ENCODE results near the gene WIF1.
A peak's percentile ranks its signal among the peaks of the same experiment; 100 is the strongest.

WIF1 gene, protein sequence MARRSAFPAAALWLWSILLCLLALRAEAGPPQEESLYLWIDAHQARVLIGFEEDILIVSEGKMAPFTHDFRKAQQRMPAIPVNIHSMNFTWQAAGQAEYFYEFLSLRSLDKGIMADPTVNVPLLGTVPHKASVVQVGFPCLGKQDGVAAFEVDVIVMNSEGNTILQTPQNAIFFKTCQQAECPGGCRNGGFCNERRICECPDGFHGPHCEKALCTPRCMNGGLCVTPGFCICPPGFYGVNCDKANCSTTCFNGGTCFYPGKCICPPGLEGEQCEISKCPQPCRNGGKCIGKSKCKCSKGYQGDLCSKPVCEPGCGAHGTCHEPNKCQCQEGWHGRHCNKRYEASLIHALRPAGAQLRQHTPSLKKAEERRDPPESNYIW

DNA sequence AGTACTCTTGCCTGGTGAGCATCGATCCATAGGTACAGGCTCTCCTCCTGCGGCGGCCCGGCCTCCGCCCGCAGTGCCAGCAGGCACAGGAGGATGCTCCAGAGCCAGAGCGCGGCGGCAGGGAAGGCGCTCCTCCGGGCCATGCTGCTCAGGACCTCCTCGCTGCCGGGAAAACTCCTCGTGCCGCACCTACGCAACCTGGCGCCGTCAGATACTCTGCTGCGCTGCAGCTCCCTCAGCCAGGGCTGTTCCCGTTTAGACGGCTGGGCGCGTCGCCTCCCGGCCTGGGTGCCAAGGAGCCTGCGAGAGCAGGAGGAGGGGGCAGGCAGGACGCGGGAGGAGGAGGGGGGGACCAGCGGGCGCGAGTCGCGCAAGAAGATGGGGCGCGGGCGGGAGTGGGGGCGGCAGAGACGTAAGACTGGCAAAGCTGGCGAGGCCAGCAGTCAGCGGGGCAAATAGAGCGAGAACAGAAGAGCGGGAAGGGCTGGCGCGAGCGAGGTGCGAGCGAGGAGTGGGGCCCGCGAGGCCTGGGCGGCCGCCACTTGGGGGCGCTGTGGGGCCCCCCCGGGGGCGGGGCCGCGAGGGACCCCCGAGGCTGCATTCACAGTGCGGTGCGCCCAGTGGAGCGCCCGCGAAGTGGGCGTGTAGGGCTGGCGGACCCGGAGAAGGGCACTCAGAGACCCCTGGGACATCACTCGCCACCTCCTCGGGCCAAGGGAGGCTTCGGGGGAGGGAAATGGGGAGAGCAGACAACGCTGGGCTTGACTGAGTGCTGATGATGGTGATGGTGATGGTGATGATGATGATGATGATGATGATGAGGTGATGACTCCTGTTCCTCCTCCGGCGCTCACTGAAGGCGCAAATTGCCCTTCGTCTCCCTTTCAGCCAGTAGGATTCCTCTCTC is at the start of gene WIF1:
Gene WIF1 (minus strand): TSS at position 257 of the 907 bp plus-strand sequence. CDS start 114 bp downstream, at position 143.
- Histone ChIP-seq H3K36me3 (ENCODE audit: control insufficient read depth, low read length) (no peaks in the 10 kb centered on the region), H3K27me3 (ENCODE audit: control insufficient read depth, low read length) (peaks cover 7% of the 10 kb centered on the region), H3K79me2 (ENCODE audit: control insufficient read depth, low read length) (no peaks in the 10 kb centered on the region), H3K4me2 (ENCODE audit: low read length) (no peak within 1 kb of the TSS), H3K4me1 (ENCODE audit: control insufficient read depth, low read length) (no peaks in the 10 kb centered on the region), H3K9me2 (replicated peaks; ENCODE audit: control insufficient read depth, low read length) (no peaks in the 10 kb centered on the region), H4K20me1 (ENCODE audit: control insufficient read depth, insufficient read depth, low read depth, low read length) (no peaks in the 10 kb centered on the region), H3K9me3 (ENCODE audit: control insufficient read depth, insufficient read depth, low read length) (no peaks in the 10 kb centered on the region), H3F3A (ENCODE audit: control insufficient read depth, insufficient read depth) (no peaks in the 10 kb centered on the region), H3K27ac (ENCODE audit: low read depth, low read length) (no peak within 1 kb of the TSS), H3K4me3 (ENCODE audit: low read length) (no peak within 1 kb of the TSS)
- no peak for TF ChIP-seq EZH2phosphoT487 (IDR thresholded peaks at IDR 0.05; ENCODE audit: borderline replicate concordance, low read length)
- TF ChIP-seq, protein P1, sequence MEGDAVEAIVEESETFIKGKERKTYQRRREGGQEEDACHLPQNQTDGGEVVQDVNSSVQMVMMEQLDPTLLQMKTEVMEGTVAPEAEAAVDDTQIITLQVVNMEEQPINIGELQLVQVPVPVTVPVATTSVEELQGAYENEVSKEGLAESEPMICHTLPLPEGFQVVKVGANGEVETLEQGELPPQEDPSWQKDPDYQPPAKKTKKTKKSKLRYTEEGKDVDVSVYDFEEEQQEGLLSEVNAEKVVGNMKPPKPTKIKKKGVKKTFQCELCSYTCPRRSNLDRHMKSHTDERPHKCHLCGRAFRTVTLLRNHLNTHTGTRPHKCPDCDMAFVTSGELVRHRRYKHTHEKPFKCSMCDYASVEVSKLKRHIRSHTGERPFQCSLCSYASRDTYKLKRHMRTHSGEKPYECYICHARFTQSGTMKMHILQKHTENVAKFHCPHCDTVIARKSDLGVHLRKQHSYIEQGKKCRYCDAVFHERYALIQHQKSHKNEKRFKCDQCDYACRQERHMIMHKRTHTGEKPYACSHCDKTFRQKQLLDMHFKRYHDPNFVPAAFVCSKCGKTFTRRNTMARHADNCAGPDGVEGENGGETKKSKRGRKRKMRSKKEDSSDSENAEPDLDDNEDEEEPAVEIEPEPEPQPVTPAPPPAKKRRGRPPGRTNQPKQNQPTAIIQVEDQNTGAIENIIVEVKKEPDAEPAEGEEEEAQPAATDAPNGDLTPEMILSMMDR (IDR thresholded peaks at IDR 0.05; ENCODE audit: low read depth, low read length, poor library complexity, severe bottlenecking) = peak; percentile 31

DNA sequence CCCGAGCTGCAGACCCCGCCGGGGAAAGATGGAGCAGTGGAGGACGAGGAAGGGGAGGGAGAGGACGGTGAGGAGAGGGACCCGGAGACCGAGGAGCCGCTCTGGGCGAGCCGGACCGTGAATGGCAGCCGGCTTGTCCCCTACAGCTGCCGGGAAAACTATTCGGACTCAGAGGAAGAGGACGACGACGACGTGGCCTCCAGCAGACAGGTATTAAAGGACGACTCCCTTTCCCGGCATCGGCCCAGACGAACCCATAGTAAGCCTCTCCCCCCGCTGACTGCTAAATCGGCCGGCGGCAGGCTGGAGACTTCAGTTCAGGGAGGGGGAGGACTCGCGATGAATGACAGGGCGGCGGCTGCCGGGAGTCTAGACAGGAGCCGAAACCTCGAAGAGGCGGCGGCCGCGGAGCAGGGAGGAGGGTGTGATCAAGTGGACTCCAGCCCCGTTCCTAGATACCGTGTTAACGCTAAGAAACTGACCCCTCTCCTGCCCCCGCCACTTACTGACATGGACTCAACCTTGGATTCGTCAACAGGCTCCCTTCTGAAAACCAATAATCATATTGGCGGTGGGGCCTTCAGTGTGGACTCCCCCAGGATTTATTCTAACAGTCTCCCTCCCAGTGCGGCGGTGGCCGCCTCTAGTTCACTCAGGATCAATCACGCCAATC is 49.2 kb upstream of the WIF1 start:
- Histone ChIP-seq H3K4me1 (ENCODE audit: control insufficient read depth, low read length) (peaks cover 43% of the 10 kb centered on the region), H3K27ac (ENCODE audit: low read depth, low read length) (peak overlapping the region; percentile 66), H3K4me2 (ENCODE audit: low read length) (peak overlapping the region; percentile 72), H4K20me1 (ENCODE audit: control insufficient read depth, insufficient read depth, low read depth, low read length) (peaks cover 20% of the 10 kb centered on the region), H3K9me3 (ENCODE audit: control insufficient read depth, insufficient read depth, low read length) (no peaks in the 10 kb centered on the region), H3K36me3 (ENCODE audit: control insufficient read depth, low read length) (peaks cover 49% of the 10 kb centered on the region), H3F3A (ENCODE audit: control insufficient read depth, insufficient read depth) (no peaks in the 10 kb centered on the region), H3K27me3 (ENCODE audit: control insufficient read depth, low read length) (no peaks in the 10 kb centered on the region), H3K9me2 (replicated peaks; ENCODE audit: control insufficient read depth, low read length) (no peaks in the 10 kb centered on the region), H3K4me3 (ENCODE audit: low read length) (peak overlapping the region; percentile 88), H3K79me2 (ENCODE audit: control insufficient read depth, low read length) (peaks cover 67% of the 10 kb centered on the region)
- TF ChIP-seq, protein P1 (IDR thresholded peaks at IDR 0.05; ENCODE audit: low read depth, low read length, poor library complexity, severe bottlenecking) = no peak
- no peak for TF ChIP-seq EZH2phosphoT487 (IDR thresholded peaks at IDR 0.05; ENCODE audit: borderline replicate concordance, low read length)

DNA sequence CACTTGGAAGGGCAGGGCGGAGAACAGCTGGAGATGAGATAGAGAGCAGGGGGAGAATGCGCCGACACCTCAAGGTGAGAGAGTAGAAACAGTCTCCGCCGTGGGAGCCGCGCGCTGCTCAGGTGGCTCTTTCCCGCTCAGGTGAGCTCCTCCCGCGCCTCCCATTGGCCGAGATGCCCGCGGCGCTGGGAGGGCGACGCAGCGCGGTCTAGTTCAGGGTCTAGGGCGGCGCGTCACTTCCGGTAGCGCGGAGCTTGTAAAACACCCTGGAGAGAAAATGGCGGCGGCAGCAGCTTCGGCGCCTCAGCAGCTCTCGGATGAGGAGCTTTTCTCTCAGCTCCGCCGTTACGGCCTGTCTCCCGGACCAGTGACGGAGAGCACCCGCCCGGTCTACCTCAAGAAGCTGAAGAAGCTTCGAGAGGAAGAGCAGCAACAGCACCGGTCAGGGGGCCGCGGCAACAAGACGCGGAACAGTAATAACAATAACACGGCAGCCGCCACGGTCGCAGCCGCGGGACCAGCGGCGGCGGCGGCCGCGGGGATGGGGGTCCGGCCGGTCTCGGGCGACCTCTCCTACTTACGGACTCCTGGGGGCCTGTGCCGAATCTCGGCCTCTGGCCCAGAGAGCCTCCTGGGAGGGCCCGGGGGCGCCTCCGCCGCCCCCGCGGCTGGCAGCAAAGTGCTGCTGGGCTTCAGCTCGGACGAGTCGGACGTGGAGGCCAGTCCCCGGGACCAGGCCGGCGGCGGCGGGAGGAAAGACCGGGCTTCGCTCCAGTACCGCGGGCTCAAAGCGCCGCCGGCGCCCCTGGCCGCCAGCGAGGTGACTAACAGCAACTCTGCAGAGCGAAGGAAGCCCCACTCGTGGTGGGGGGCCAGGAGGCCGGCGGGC is 48.5 kb upstream of the WIF1 start, which contains the start of gene LEMD3:
Gene LEMD3 (plus strand): TSS at position 264 of the 889 bp plus-strand sequence. CDS start 14 bp downstream, at position 278.
- TF ChIP-seq, protein P1 (IDR thresholded peaks at IDR 0.05; ENCODE audit: low read depth, low read length, poor library complexity, severe bottlenecking) = no peak
- TF ChIP-seq EZH2phosphoT487 (IDR thresholded peaks at IDR 0.05; ENCODE audit: borderline replicate concordance, low read length) = no peak
- Histone ChIP-seq H3K9me3 (ENCODE audit: control insufficient read depth, insufficient read depth, low read length) (no peaks in the 10 kb centered on the region), H3K27ac (ENCODE audit: low read depth, low read length) (peak within 1 kb of the TSS; percentile 66), H3F3A (ENCODE audit: control insufficient read depth, insufficient read depth) (no peaks in the 10 kb centered on the region), H4K20me1 (ENCODE audit: control insufficient read depth, insufficient read depth, low read depth, low read length) (peaks cover 20% of the 10 kb centered on the region), H3K9me2 (replicated peaks; ENCODE audit: control insufficient read depth, low read length) (no peaks in the 10 kb centered on the region), H3K4me1 (ENCODE audit: control insufficient read depth, low read length) (peaks cover 38% of the 10 kb centered on the region), H3K79me2 (ENCODE audit: control insufficient read depth, low read length) (peaks cover 59% of the 10 kb centered on the region), H3K4me2 (ENCODE audit: low read length) (peak within 1 kb of the TSS; percentile 72), H3K36me3 (ENCODE audit: control insufficient read depth, low read length) (peaks cover 44% of the 10 kb centered on the region), H3K4me3 (ENCODE audit: low read length) (peak within 1 kb of the TSS; percentile 88), H3K27me3 (ENCODE audit: control insufficient read depth, low read length) (no peaks in the 10 kb centered on the region)

All from DOHH2 (cell line).